Loucy (cell line): ENCODE data around the gene ZDHHC20.

Source experiments
- EZH2phosphoT487 ChIP-seq: fragments of 200-600 bp; IDR thresholded peaks from 2 replicates; pipeline ENCODE4 v1.6.1; 2018; ENCODE audit warnings: antibody characterized with exemption, mild to moderate bottlenecking, moderate library complexity, borderline replicate concordance
- TF ChIP-seq, protein P1 (sequence below): fragments of 200-600 bp; sonication (generic); conservative IDR thresholded peaks from 2 replicates; pipeline ENCODE4 v1.5.1; 2014; ENCODE audit warnings: mild to moderate bottlenecking, antibody characterized with exemption, low read length

DNA sequence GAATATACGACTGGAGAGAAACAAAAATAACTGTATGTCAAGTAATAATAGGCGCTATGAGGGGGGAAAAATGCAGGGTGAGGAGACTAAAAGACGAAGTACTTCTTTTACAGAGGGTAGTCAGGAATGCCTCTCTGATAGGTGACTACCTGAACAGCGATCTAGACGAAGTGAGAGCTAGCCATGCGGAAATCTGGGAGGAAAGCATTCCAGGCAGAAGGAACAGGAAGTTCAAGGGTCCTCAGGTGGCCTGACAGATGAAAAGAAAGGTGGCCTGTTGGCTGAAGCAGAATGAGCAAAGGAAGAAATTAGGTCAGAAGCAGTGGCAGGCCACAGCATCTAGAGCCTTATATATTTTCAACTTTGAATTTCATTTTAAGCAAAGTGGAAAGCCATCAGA lies 13.3 kb downstream of the ZDHHC20 start:
- TF ChIP-seq, protein P1, sequence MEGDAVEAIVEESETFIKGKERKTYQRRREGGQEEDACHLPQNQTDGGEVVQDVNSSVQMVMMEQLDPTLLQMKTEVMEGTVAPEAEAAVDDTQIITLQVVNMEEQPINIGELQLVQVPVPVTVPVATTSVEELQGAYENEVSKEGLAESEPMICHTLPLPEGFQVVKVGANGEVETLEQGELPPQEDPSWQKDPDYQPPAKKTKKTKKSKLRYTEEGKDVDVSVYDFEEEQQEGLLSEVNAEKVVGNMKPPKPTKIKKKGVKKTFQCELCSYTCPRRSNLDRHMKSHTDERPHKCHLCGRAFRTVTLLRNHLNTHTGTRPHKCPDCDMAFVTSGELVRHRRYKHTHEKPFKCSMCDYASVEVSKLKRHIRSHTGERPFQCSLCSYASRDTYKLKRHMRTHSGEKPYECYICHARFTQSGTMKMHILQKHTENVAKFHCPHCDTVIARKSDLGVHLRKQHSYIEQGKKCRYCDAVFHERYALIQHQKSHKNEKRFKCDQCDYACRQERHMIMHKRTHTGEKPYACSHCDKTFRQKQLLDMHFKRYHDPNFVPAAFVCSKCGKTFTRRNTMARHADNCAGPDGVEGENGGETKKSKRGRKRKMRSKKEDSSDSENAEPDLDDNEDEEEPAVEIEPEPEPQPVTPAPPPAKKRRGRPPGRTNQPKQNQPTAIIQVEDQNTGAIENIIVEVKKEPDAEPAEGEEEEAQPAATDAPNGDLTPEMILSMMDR = no peak
- no peak for TF ChIP-seq EZH2phosphoT487
